ENCODE data around the gene SLITRK4.

SLITRK4 gene, protein sequence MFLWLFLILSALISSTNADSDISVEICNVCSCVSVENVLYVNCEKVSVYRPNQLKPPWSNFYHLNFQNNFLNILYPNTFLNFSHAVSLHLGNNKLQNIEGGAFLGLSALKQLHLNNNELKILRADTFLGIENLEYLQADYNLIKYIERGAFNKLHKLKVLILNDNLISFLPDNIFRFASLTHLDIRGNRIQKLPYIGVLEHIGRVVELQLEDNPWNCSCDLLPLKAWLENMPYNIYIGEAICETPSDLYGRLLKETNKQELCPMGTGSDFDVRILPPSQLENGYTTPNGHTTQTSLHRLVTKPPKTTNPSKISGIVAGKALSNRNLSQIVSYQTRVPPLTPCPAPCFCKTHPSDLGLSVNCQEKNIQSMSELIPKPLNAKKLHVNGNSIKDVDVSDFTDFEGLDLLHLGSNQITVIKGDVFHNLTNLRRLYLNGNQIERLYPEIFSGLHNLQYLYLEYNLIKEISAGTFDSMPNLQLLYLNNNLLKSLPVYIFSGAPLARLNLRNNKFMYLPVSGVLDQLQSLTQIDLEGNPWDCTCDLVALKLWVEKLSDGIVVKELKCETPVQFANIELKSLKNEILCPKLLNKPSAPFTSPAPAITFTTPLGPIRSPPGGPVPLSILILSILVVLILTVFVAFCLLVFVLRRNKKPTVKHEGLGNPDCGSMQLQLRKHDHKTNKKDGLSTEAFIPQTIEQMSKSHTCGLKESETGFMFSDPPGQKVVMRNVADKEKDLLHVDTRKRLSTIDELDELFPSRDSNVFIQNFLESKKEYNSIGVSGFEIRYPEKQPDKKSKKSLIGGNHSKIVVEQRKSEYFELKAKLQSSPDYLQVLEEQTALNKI

DNA sequence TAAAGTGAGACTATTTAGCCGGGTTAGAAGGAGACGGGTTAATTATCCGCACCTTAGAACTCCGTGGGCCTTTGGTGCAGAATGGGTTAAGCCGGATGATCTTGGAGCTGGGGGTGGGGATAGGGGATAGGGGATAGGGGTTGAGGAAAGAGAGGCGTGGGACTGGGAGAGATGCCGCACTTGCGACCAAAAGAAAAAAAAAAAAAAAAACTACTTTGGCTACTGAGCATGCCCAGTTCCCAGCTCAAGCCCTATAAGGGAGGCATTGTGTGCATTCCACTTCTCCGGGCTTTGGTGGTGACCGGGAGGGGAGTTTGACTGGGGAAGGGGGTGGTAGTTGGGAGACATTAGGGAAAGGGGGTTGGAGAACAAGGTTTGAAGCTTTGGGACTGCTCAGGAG is at the start of gene SLITRK4:
Gene SLITRK4, minus strand, starts transcription at position 187 of the 400 bp plus-strand sequence. CDS start 4,993 bp downstream, outside the sequence.
- no peak for DNase-seq (ENCODE audit: insufficient read length, low spot score)
- FAIRE-seq, result no peak

- FAIRE-seq (no peak), DNase-seq (ENCODE audit: insufficient read length, low spot score) (no peak)
These were observed 47.6 kb upstream of the SLITRK4 start for GRCh38 chrX:143683486-143683885.

DNA sequence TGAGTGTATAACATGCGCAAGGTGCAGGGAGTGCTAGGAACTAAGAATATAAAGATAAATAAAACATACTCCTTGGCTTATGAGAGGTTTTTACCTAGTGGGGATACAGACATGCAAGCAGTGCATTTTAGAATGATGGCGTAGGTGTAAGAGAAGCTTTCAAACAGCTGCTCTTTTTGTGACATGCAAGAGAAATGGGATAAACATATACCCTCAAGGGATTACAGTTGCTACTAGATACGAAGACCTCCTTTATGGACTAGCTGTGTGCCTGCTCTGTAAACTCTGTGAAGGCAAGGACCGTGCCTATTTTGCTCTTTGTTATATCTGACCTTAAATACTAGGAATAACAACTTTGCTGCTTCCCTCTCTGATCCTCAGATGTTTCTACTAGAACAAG is 39.0 kb upstream of the SLITRK4 start:
- FAIRE-seq (no peak), DNase-seq (ENCODE audit: insufficient read length, low spot score) (no peak)

- no peak for DNase-seq (ENCODE audit: insufficient read length, low spot score)
- FAIRE-seq, result no peak
These were observed 33.5 kb upstream of the SLITRK4 start for GRCh38 chrX:143669395-143669794.

DNA sequence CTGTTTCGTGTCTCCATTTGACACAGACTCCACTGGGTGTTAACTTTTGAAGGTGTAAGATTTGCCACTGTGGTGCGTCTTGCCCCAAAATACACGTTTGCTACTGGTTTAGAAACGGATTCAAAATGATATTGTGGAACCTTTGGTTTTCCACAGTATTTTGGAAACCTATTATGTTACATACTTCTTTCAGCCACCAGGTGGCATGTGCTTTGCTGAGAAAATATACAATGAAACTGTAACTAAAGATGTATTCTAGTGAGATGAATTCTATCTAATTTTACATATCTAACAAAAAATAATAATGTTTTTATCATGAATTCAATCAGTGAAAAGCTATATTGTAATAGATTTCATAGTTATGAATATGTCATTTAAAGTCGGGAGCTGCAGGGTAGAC is 28.4 kb upstream of the SLITRK4 start:
- DNase-seq (ENCODE audit: insufficient read length, low spot score), result no peak
- no peak for FAIRE-seq

- DNase-seq (ENCODE audit: insufficient read length, low spot score) (no peak), FAIRE-seq (no peak)
These were observed 27.9 kb upstream of the SLITRK4 start for GRCh38 chrX:143663755-143664154.

GRCh38 chrX:143661286-143661685 is 25.4 kb upstream of the SLITRK4 start:
- no peak for FAIRE-seq

DNA sequence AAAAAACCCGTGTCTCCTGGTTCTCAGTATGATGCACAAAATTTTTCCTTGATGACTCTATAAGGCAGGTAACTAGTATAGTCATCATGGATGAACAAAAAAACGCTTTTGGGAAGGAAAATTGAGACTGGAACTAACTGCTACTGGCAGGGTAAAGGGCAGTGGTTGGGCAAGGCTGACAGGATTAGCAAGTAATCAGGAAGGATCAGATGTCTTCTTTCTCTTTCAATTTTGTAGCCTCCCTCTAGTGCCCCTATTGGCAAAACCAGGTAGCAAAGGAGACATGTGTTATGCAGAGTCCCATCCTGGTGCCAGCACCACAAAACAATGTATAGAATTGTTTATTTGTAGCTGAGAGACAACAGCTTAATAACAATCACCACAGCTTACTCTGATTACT is 12.8 kb upstream of the SLITRK4 start:
- DNase-seq (ENCODE audit: insufficient read length, low spot score) (no peak), FAIRE-seq (no peak)

More at GRCh38 chrX:143661286-143661685, 25.4 kb upstream of the SLITRK4 start:
- no peak for DNase-seq (ENCODE audit: insufficient read length, low spot score)

DNA sequence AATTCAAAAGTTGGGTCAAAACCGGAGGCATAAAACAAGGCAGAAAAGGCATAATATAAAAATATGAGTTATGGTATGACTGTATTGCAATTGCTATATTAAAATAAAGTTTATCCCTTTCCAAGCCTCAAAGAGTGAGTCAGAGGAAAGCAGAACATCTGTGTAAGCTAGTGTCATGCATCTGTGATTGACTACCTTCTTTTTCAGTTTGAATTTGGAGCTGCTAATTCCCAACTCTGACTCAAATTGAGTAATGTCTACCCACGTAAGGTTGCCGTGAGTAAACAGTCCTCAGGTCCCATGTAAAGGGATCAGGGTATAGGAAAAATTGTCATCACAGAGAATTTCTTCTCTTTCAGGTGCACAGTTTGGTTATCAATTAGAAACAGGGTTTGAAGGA is 6.5 kb upstream of the SLITRK4 start:
- no peak for FAIRE-seq
- no peak for DNase-seq (ENCODE audit: insufficient read length, low spot score)

- DNase-seq (ENCODE audit: insufficient read length, low spot score), result no peak
- FAIRE-seq, result no peak
These were observed 930 bp upstream of the SLITRK4 start for GRCh38 chrX:143636831-143637230.

DNA sequence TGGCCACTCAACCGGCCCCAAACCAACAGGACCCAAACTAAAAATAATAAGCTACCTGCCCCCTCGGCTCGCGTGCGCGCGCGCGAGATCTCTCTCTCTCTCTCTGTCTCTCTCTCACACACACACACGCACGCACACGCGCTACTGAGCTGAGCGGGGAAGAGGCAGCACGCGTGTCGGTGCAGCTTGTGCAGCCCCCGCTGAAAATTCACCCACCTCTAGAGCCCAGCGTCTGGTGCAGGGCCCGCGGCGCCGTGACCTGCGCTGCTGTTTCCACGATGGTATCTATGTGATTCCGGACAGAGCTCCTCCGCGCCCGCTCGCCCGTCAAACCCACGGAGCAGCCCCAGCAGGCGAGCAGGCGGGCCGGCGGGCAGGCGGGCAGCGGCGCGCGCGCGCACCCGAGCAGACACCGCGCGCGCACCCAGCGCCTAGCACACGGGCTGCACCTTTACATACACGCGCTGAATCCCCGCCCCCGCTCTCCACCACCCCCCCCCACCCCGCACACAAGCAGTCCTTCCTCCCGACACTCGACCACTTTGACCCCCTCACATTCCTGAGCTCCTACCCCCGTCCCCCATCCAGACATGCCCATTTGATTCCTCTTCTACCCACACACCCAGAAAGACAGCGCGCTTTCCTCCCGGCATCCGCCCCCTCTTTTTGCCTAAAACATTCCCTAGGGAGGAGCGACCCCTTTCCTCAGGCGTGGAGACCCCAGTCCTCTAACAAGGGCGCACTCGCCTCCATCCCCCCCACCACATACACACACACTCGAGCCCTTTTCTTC is 1.0 kb downstream of the SLITRK4 start:
- no peak for DNase-seq (ENCODE audit: insufficient read length, low spot score)
- FAIRE-seq, result no peak

DNA sequence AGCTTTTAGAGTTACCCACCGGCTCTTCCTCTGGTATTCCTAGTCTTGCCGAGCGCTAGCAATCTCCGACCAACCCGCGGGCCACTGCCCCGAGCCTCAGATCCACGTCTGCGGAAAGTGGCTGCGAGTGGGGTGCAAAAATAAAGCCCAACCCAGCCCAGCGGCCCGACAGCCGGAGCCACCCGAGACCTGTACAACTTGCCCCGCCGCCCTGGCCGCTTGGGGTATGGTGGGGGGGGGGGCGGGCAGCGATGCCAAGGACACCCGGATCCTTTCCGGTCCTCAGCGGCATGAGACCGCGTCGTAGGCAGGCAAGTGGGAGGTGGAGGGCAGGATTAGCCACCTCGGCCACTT is 1.6 kb downstream of the SLITRK4 start:
- DNase-seq (ENCODE audit: insufficient read length, low spot score) (no peak), FAIRE-seq (no peak)

DNA sequence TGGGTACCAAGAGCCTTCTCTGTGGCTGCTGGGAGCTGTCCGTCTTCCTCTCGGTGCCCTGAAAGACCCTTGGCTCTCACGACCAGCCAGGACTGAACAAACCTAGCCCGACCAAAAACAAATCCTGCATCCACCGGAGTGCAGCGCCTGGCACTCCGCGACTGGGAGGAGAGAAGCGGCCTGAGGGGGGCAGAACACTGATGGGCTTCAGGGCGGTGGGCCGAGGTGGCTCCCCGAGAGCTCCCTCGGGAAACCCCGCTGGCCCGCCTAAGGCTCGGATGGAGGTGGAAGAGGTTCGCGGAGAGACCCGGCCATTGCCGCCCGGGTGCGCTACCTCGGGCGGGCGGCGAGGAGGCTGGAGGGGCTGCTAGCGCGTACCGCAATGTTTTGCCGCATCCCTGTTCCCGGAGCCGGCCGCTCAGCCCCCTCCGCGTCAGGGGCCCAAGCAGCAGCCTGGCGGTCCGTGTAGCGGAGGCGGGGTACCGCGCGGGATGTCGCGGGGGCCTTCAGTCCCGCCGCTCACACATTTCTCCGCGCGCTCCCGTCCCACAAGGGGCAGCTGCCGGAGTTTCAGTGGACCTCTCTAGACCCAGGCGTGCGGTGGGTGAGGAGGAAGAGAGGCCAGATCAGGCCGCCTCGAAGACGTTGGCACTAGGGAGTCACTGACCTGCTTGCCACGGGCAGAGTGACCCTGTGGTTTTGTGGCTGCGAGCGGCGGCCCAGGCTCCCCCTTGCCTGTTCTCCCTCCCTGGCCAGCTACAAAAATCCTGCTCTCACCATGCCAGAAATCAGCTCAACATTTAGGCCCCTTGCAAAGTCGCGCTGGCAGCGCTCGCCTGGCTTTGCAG is 2.2 kb downstream of the SLITRK4 start:
- no peak for DNase-seq (ENCODE audit: insufficient read length, low spot score)
- FAIRE-seq, result no peak

GRCh38 chrX:143632625-143633410 is 3.1 kb downstream of the SLITRK4 start:
- no peak for FAIRE-seq
- no peak for DNase-seq (ENCODE audit: insufficient read length, low spot score)

DNA sequence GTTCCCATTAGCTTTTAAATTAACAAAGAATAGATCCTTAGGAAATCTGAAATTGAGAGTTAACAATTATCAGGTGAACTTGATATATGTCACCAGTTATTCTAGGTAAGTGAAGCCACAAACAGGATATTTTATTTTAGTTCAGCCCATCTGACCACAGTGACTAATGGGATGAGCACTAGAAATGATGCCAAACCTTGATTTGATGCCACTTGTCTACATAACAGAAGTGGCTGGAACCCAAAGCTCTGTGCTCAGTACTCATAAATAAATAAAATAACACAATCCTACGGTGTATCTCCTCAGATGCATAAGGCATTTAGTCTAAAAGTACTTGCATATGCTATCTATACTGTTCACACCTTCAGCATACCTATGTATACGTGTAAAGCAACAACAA is 12.2 kb downstream of the SLITRK4 start:
- FAIRE-seq, result no peak
- no peak for DNase-seq (ENCODE audit: insufficient read length, low spot score)

- DNase-seq (ENCODE audit: insufficient read length, low spot score), result no peak
- no peak for FAIRE-seq
These were observed 14.6 kb downstream of the SLITRK4 start for GRCh38 chrX:143621276-143621675.

GRCh38 chrX:143615851-143616250 is 20.1 kb downstream of the SLITRK4 start:
- no peak for FAIRE-seq
- no peak for DNase-seq (ENCODE audit: insufficient read length, low spot score)

- FAIRE-seq (no peak), DNase-seq (ENCODE audit: insufficient read length, low spot score) (no peak)
These were observed 34.1 kb downstream of the SLITRK4 start for GRCh38 chrX:143601809-143602208.

- FAIRE-seq (no peak), DNase-seq (ENCODE audit: insufficient read length, low spot score) (no peak)
These were observed 54.7 kb downstream of the SLITRK4 start for GRCh38 chrX:143581240-143581639.
